Measurements from ENCODE around the gene ENTHD1.

DNA sequence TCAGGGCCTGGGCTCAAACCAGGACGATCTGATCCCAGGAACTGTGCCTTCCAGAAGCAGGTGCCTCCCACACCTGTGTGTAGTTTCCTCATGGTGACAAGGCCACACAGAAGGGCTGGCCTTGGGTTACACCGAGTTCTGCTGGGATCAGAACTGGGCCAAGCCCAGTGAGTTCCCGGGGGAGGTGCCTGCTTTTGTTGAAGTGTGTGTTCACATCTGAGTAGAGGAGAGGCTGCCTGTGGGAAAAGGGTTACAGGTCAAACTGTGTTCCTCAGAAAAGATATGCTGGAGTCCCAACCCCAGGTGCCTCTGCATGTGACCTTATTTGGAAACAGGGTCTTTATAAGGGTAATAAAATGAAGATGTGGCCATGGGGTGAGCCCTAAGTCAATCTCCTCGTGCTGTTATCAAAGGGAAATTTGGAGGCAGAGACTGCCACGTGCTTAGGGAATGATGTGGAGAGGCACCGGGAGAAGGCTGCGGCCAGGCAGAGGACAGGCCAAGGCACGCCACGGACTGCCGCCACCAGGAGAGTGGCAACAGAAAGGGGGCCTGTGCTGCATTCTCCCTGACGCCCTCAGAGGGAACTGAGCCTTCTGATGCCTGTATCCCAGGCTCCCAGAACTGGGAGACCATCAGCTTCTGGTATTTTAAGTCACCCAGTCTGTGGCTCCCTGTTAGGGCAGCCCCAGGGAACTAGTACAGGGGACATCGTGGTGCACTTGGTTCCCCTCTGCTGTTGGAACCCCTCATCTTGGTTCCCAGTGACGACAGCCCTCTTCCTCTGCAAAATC is 164.2 kb downstream of the ENTHD1 start:
- TF ChIP-seq POLR2A (IDR thresholded peaks at IDR 0.05): no peak
- TF ChIP-seq, protein P1, sequence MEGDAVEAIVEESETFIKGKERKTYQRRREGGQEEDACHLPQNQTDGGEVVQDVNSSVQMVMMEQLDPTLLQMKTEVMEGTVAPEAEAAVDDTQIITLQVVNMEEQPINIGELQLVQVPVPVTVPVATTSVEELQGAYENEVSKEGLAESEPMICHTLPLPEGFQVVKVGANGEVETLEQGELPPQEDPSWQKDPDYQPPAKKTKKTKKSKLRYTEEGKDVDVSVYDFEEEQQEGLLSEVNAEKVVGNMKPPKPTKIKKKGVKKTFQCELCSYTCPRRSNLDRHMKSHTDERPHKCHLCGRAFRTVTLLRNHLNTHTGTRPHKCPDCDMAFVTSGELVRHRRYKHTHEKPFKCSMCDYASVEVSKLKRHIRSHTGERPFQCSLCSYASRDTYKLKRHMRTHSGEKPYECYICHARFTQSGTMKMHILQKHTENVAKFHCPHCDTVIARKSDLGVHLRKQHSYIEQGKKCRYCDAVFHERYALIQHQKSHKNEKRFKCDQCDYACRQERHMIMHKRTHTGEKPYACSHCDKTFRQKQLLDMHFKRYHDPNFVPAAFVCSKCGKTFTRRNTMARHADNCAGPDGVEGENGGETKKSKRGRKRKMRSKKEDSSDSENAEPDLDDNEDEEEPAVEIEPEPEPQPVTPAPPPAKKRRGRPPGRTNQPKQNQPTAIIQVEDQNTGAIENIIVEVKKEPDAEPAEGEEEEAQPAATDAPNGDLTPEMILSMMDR (IDR thresholded peaks at IDR 0.05 in 8 of 11, conservative IDR thresholded peaks at IDR 0.05 in 3 of 11): no peak
